ENCODE data around the gene LRRK1. TPM values are rescaled to one million over a fixed set of nuclear protein-coding genes. Genes with fewer than 3 reads are reported as not detected.

The LRRK1 gene
- total RNA-seq, 6 experiments from 2014 or later: 0.93 to 3.6 (median 2.5) TPM

DNA sequence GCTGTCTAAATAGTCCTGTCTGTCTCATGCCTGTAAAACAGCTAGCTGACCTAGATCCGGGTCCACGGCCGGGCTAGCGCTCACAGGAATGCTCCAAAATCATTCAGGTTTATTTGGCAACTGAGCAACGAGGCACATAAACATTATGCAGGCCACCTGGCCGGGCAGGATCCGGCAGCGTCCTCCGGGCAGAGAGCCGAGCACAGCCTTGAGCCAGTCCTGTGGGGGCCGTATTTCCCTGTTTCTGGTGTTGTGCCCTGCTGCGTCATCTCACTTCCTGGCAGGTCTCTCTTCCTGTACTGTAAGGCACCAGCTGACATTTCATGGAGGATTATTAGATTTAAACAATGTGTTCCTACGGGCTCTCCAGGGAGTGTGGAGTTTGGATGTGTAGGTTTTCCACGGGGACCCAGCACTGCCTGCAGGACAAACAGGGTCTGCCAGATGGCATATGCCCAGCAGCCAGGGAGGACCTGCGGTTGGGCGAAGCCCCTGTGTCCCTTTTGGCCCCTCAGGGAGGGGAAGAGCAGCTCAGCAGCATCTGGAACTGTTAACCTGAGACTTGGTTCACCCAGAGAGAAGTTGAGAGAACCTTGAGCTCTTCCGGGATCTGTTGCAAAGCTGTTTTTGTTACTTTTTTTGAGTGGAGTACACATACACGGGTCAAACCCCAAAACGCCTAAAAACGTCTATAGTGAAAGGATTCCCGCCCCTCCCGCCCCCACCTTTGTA is 16.6 kb upstream of the LRRK1 start:
- TF ChIP-seq, protein P1, sequence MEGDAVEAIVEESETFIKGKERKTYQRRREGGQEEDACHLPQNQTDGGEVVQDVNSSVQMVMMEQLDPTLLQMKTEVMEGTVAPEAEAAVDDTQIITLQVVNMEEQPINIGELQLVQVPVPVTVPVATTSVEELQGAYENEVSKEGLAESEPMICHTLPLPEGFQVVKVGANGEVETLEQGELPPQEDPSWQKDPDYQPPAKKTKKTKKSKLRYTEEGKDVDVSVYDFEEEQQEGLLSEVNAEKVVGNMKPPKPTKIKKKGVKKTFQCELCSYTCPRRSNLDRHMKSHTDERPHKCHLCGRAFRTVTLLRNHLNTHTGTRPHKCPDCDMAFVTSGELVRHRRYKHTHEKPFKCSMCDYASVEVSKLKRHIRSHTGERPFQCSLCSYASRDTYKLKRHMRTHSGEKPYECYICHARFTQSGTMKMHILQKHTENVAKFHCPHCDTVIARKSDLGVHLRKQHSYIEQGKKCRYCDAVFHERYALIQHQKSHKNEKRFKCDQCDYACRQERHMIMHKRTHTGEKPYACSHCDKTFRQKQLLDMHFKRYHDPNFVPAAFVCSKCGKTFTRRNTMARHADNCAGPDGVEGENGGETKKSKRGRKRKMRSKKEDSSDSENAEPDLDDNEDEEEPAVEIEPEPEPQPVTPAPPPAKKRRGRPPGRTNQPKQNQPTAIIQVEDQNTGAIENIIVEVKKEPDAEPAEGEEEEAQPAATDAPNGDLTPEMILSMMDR (IDR thresholded peaks at IDR 0.05): no peak
- no peak for TF ChIP-seq POLR2A (IDR thresholded peaks at IDR 0.05)
- Histone ChIP-seq H3K9me3 (no peaks in the 10 kb centered on the region), H3K27me3 (no peaks in the 10 kb centered on the region), H3K27ac (peak overlapping the region in 1 of 3 donors; percentile 63), H3K4me1 (no peaks in the 10 kb centered on the region), H3K36me3 (no peaks in the 10 kb centered on the region), H3K4me3 (no peak overlapping the region)
- intact Hi-C loops (cut with DNase I): no loop called here
- DNase-seq: peak in 2 of 3 donors; percentile 62 to 75
- 46% methylated on average over 18 of the region's 22 CpGs for WGBS (ENCODE audit: insufficient coverage, low coverage, low lambda C conversion rate, missing lambda C conversion rate)
- peak; percentile 73 to 95 (median 82) for ATAC-seq

DNA sequence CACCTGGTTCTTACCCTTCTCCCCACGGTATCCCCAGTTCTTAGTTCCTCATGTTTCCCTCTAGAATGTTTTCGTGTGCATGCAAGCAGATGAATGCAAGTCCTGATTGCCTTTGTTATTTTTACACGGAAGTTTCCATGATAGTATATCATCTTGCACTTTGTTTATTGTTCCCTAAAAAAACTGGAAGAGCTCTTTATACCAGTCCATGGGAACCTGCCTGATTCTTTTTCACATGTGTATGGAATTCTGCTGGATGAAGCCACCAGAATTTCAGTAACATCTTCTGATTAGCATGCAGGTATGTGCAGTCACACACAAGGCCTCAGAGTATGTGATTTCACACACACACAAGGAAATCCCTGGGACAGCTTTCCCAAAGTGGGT is 16.0 kb upstream of the LRRK1 start:
- DNase-seq: no peak
- Histone ChIP-seq H3K27me3 (no peaks in the 10 kb centered on the region), H3K9me3 (no peaks in the 10 kb centered on the region), H3K4me3 (no peak overlapping the region), H3K36me3 (no peaks in the 10 kb centered on the region), H3K4me1 (no peaks in the 10 kb centered on the region), H3K27ac (peak overlapping the region in 1 of 3 donors; percentile 20)
- TF ChIP-seq POLR2A (IDR thresholded peaks at IDR 0.05): no peak
- TF ChIP-seq, protein P1 (IDR thresholded peaks at IDR 0.05): no peak
- ATAC-seq: no peak
- 75% methylated on average over 3 of the region's 3 CpGs for WGBS (ENCODE audit: insufficient coverage, low coverage, low lambda C conversion rate, missing lambda C conversion rate)
- intact Hi-C loops (cut with DNase I): no loop called here

DNA sequence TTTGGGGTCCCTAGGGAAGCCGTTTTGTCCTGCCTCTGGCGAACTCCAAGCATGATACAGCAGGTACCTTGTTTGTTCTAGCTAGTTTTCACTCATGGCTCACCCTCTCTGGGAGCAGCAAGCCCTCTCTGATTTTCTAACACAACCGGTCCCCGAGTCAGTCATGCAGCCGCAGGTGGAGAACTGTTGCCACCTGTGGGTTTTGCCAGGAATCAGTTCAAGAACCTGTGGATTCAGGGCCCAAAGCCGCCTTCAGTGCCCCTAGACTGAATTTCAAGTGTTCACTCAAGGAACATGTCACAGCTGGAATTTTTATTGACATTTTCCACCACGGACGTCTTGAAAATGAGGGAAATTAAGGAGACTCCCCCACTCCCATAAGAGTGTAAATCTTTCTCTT is 13.3 kb upstream of the LRRK1 start:
- H3K36me3 ChIP-seq: no peaks in the 10 kb centered on the region
- no peak overlapping the region for H3K27ac ChIP-seq
- no peaks in the 10 kb centered on the region for H3K9me3 ChIP-seq
- DNase-seq (peak in 1 of 3 donors; percentile 22), ATAC-seq (no peak)
- intact Hi-C loops (cut with DNase I): no loop called here
- TF ChIP-seq, protein P1 (IDR thresholded peaks at IDR 0.05): no peak
- TF ChIP-seq POLR2A (IDR thresholded peaks at IDR 0.05): no peak
- H3K27me3 ChIP-seq: no peaks in the 10 kb centered on the region
- H3K4me1 ChIP-seq: no peaks in the 10 kb centered on the region
- H3K4me3 ChIP-seq: no peak overlapping the region
- WGBS (ENCODE audit: insufficient coverage, low coverage, low lambda C conversion rate, missing lambda C conversion rate): 60% methylated on average over 7 of the region's 8 CpGs

DNA sequence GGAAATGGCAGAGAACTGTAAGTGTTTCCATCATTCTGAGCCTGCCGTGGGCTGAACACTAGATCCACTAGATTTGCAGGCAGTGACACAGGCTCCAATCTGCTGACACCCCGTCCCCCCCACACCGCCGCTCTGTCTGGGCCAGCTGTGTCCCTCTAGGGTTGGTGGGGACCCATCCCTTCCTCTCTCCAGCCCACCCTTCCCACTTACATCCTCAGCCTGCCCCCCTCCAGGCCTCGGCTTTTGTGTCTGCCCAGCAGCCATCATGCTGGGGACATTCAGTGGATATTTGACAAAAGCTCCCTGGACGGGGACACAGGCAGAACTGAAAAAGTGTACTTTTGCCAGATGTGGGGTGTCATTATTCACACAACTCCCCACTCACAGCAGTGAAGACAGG is 10.7 kb upstream of the LRRK1 start:
- Histone ChIP-seq H3K27me3 (no peaks in the 10 kb centered on the region), H3K4me3 (no peak overlapping the region), H3K9me3 (no peaks in the 10 kb centered on the region), H3K4me1 (no peaks in the 10 kb centered on the region), H3K27ac (no peak overlapping the region), H3K36me3 (no peaks in the 10 kb centered on the region)
- intact Hi-C loops (cut with DNase I): no loop called here
- DNase-seq: no peak
- 42% methylated on average over 3 of the region's 6 CpGs for WGBS (ENCODE audit: insufficient coverage, low coverage, low lambda C conversion rate, missing lambda C conversion rate)
- no peak for ATAC-seq
- TF ChIP-seq POLR2A (IDR thresholded peaks at IDR 0.05): no peak
- TF ChIP-seq, protein P1 (IDR thresholded peaks at IDR 0.05): no peak
